SK-N-SH treated with all-trans-retinoic acid at 6 μM for 48 hours (cell line): ENCODE measurements around the gene PDE7B.

ENCODE experiments used
- PATZ1 ChIP-seq: fragments of 250-450 bp; sonication (Bioruptor Pico); IDR thresholded peaks from 2 replicates; pipeline ENCODE4 v1.8.0; 2020; ENCODE audit warnings: mild to moderate bottlenecking, moderate library complexity, borderline replicate concordance
- POU6F1 ChIP-seq: fragments of 250-450 bp; sonication (Bioruptor Pico); IDR thresholded peaks from 2 replicates; pipeline ENCODE4 v1.8.0; 2021; ENCODE audit warnings: low read depth, mild to moderate bottlenecking, moderate library complexity, borderline replicate concordance
- TOX ChIP-seq: fragments of 250-450 bp; sonication (Bioruptor Pico); IDR thresholded peaks from 2 replicates; pipeline ENCODE4 v1.8.0; 2021; ENCODE audit warnings: mild to moderate bottlenecking, moderate library complexity, borderline replicate concordance
- TSHZ2 ChIP-seq: fragments of 250-450 bp; sonication (Bioruptor Pico); IDR thresholded peaks from 2 replicates; pipeline ENCODE4 v1.5.0; 2020; ENCODE audit warnings: mild to moderate bottlenecking, moderate library complexity
- ZFP3 ChIP-seq: fragments of 250-450 bp; sonication (Bioruptor Pico); IDR thresholded peaks from 2 replicates; pipeline ENCODE4 v1.5.0; 2020; ENCODE audit warnings: mild to moderate bottlenecking, moderate library complexity
- ZNF70 ChIP-seq: fragments of 450-650 bp; formaldehyde crosslinking; IDR thresholded peaks from 2 replicates; pipeline ENCODE4 v1.5.0; 2020; ENCODE audit warnings: mild to moderate bottlenecking, moderate library complexity

- TF ChIP-seq ZNF70 (CRISPR knock-in tag) (no peak), ZFP3 (no peak), TSHZ2 (CRISPR knock-in tag) (no peak), TOX (CRISPR knock-in tag) (no peak), POU6F1 (CRISPR knock-in tag) (no peak), PATZ1 (CRISPR knock-in tag) (no peak)
Observed at GRCh38 chr6:135920689-135921088, 69.2 kb downstream of the PDE7B start.
